H1 (cell line): ENCODE results near the gene FGFRL1. TPM values are rescaled to one million over a fixed set of nuclear protein-coding genes. Genes with fewer than 3 reads are reported as not detected.

ENCODE experiments used
- CTCF ChIA-PET: fragments of 300-600 bp; sonication (Branson Sonifier 250); formaldehyde crosslinking; loops from one replicate; lab custom pipeline; 2021; ENCODE audit not compliant: partially characterized antibody; lab: Charles Lee
- POLR2A ChIA-PET: fragments of 300-600 bp; sonication (Branson Sonifier 250); formaldehyde crosslinking; loops from one replicate; lab custom pipeline; 2021; ENCODE audit warnings: inconsistent platforms; ENCODE audit not compliant: partially characterized antibody; lab: Charles Lee
- DNase-seq, 2 experiments: peaks; one replicate each; pipeline versions ENCODE4 v3.0.0 to v3.0.0-alpha.2; 2010 to 2022; ENCODE audit warnings: low spot score in 2 of 2, low read depth in 1 of 2, mixed read lengths in 1 of 2
- FAIRE-seq: peaks from 2 replicates; lab custom pipeline; 2011; peaks lifted over from hg19 to GRCh38; lab: Jason Lieb, UNC
- H2AFZ ChIP-seq: 2 replicates; pipeline ENCODE4 v1.8.1; 2012; ENCODE audit warnings: low read length, inconsistent platforms
- H2AK5ac ChIP-seq: 2 replicates; pipeline ENCODE4 v1.6.1; 2013; ENCODE audit warnings: low read depth, low read length
- H2BK120ac ChIP-seq: replicated peaks from 2 replicates; pipeline ENCODE3; 2013; ENCODE audit warnings: low read depth, low read length, inconsistent platforms
- H2BK12ac ChIP-seq: 2 replicates; pipeline ENCODE4 v1.6.1; 2013; ENCODE audit warnings: low read depth, low read length
- H2BK15ac ChIP-seq: 2 replicates; pipeline ENCODE4 v1.6.1; 2013; ENCODE audit warnings: low read length
- H2BK20ac ChIP-seq: 2 replicates; pipeline ENCODE4 v1.6.1; 2013; ENCODE audit warnings: low read length
- H2BK5ac ChIP-seq: 2 replicates; pipeline ENCODE4 v1.6.1; 2013; ENCODE audit warnings: low read depth, low read length
- H3K14ac ChIP-seq: 2 replicates; pipeline ENCODE4 v1.6.1; 2013; ENCODE audit warnings: inconsistent platforms; ENCODE audit not compliant: insufficient read length
- H3K18ac ChIP-seq: 2 replicates; pipeline ENCODE4 v1.6.1; 2013; ENCODE audit warnings: low read length; ENCODE audit errors: extremely low read depth
- H3K23ac ChIP-seq: 2 replicates; pipeline ENCODE4 v1.6.1; 2013; ENCODE audit warnings: inconsistent platforms; ENCODE audit not compliant: insufficient read length
- H3K23me2 ChIP-seq: 2 replicates; pipeline ENCODE4 v1.6.1; 2013; ENCODE audit warnings: low read depth, low read length
- H3K27ac ChIP-seq: 2 replicates; pipeline ENCODE4 v1.6.1; 2011; ENCODE audit warnings: low read depth, low read length, inconsistent platforms
- H3K27me3 ChIP-seq, 4 experiments: replicated peaks in 1 of 4; 1 replicate in 1 of 4; 2 replicates in 3 of 4; pipeline versions ENCODE4 v1.6.1 to v1.8.1; 2011 to 2013; ENCODE audit warnings: low read length in 3 of 4, mild to moderate bottlenecking in 3 of 4, inconsistent platforms in 2 of 4, mixed read lengths in 2 of 4, moderate library complexity in 1 of 4; ENCODE audit not compliant: control insufficient read depth in 3 of 4, insufficient read depth in 3 of 4; ENCODE audit errors: extremely low read depth in 1 of 4
- H3K36me3 ChIP-seq, 4 experiments: 2 replicates each; pipeline versions ENCODE4 v1.6.1 to v1.8.1; 2011 to 2013; ENCODE audit warnings: mild to moderate bottlenecking in 4 of 4, low read length in 3 of 4, moderate library complexity in 2 of 4, control low read depth in 1 of 4, inconsistent platforms in 1 of 4; ENCODE audit not compliant: insufficient read depth in 4 of 4, control insufficient read depth in 2 of 4
- H3K4ac ChIP-seq: replicated peaks from 2 replicates; pipeline ENCODE3; 2013; ENCODE audit warnings: low read length, low read depth, mixed read lengths, inconsistent platforms; ENCODE audit not compliant: insufficient read length
- H3K4me1 ChIP-seq, 4 experiments: replicated peaks in 1 of 4; 1 replicate in 1 of 4; 2 replicates in 3 of 4; pipeline versions ENCODE4 v1.6.1 to v1.8.1; 2011 to 2013; ENCODE audit warnings: low read length in 3 of 4, inconsistent platforms in 2 of 4, mixed read lengths in 1 of 4; ENCODE audit not compliant: insufficient read depth in 4 of 4, control insufficient read depth in 3 of 4
- H3K4me2 ChIP-seq, 2 experiments: 2 replicates each; pipeline versions ENCODE4 v1.6.1 to v1.8.1; 2011 to 2013; ENCODE audit warnings: low read depth in 2 of 2, low read length in 2 of 2, control low read depth in 1 of 2, inconsistent platforms in 1 of 2, mild to moderate bottlenecking in 1 of 2; ENCODE audit not compliant: insufficient read depth in 1 of 2
- H3K4me3 ChIP-seq, 4 experiments: fragments of 200-600, 300-600 bp in 1 of 4; sonication (generic), shearing (Covaris generic), sonication (Bioruptor Twin) in 1 of 4; 2 replicates each; pipeline versions ENCODE4 v1.5.1 to v1.8.1; 2011 to 2016; ENCODE audit warnings: low read length in 4 of 4, low read depth in 3 of 4, control low read depth in 2 of 4, inconsistent platforms in 2 of 4, mild to moderate bottlenecking in 2 of 4, mixed read lengths in 1 of 4, moderate library complexity in 1 of 4; ENCODE audit not compliant: insufficient read depth in 2 of 4; ENCODE audit errors: extremely low read depth in 1 of 4
- H3K56ac ChIP-seq: replicated peaks from 2 replicates; pipeline ENCODE3; 2013; ENCODE audit warnings: low read depth, mild to moderate bottlenecking, mixed read lengths, low read length, inconsistent platforms; ENCODE audit not compliant: insufficient read length
- H3K79me1 ChIP-seq: 2 replicates; pipeline ENCODE4 v1.6.1; 2013; ENCODE audit warnings: low read depth, low read length, control low read depth
- H3K79me2 ChIP-seq, 2 experiments: 2 replicates each; pipeline versions ENCODE4 v1.6.1 to v1.8.1; 2012 to 2013; ENCODE audit warnings: low read length in 2 of 2, mild to moderate bottlenecking in 2 of 2, inconsistent platforms in 1 of 2; ENCODE audit not compliant: insufficient read depth in 2 of 2, control insufficient read depth in 1 of 2
- H3K9ac ChIP-seq, 4 experiments: replicated peaks in 1 of 4; 1 replicate in 1 of 4; 2 replicates in 3 of 4; pipeline versions ENCODE4 v1.6.1 to v1.8.1; 2011 to 2013; ENCODE audit warnings: low read depth in 3 of 4, low read length in 3 of 4, control low read depth in 2 of 4, mild to moderate bottlenecking in 2 of 4, moderate library complexity in 2 of 4, inconsistent platforms in 1 of 4; ENCODE audit errors: extremely low read depth in 1 of 4
- H3K9me3 ChIP-seq, 2 experiments: 2 replicates each; pipeline versions ENCODE4 v1.6.1 to v1.8.1; 2012 to 2013; ENCODE audit warnings: mild to moderate bottlenecking in 2 of 2, moderate library complexity in 2 of 2, control low read depth in 1 of 2, inconsistent platforms in 1 of 2, low read depth in 1 of 2, low read length in 1 of 2, mixed read lengths in 1 of 2; ENCODE audit not compliant: insufficient read depth in 2 of 2
- H4K20me1 ChIP-seq, 2 experiments: replicated peaks in 1 of 2; 2 replicates each; pipeline versions ENCODE3 to v1.8.1; 2011 to 2013; ENCODE audit warnings: inconsistent platforms in 2 of 2, low read length in 2 of 2, mild to moderate bottlenecking in 1 of 2; ENCODE audit not compliant: insufficient read depth in 2 of 2, control insufficient read depth in 1 of 2
- H4K5ac ChIP-seq: 2 replicates; pipeline ENCODE4 v1.6.1; 2013; ENCODE audit warnings: low read length, low read depth, mixed read lengths, inconsistent platforms; ENCODE audit not compliant: insufficient read length
- H4K8ac ChIP-seq: 2 replicates; pipeline ENCODE4 v1.8.0; 2013; ENCODE audit warnings: mild to moderate bottlenecking, moderate library complexity, low read length, inconsistent platforms; ENCODE audit not compliant: insufficient read depth; ENCODE audit errors: extremely low read depth
- H4K91ac ChIP-seq: replicated peaks from 2 replicates; pipeline ENCODE3; 2013; ENCODE audit warnings: low read length, mixed read lengths, inconsistent platforms; ENCODE audit not compliant: insufficient read length
- BCL11A ChIP-seq, 2 experiments: IDR thresholded peaks; one replicate each; pipeline ENCODE4 v1.6.1; 2011; ENCODE audit warnings: low read depth in 2 of 2, low read length in 2 of 2, mild to moderate bottlenecking in 2 of 2
- CREB1 ChIP-seq: IDR thresholded peaks from 2 replicates; pipeline ENCODE4 v1.6.1; 2012; ENCODE audit warnings: inconsistent platforms
- FOSL1 ChIP-seq: IDR thresholded peaks from 2 replicates; pipeline ENCODE4 v1.6.1; 2011; ENCODE audit warnings: mild to moderate bottlenecking, low read depth, low read length, moderate library complexity; ENCODE audit not compliant: insufficient read depth
- KDM1A ChIP-seq: fragments of 200-600, 300-600 bp; sonication (generic); IDR thresholded peaks from 2 replicates; pipeline ENCODE4 v1.7.1; 2016; ENCODE audit warnings: mild to moderate bottlenecking, low read length, borderline replicate concordance
- POLR2A ChIP-seq, 2 experiments: IDR thresholded peaks; 1 replicate in 1 of 2; 2 replicates in 1 of 2; pipeline ENCODE4 v1.6.1; 2011; ENCODE audit warnings: low read depth in 2 of 2, low read length in 2 of 2, mild to moderate bottlenecking in 2 of 2; ENCODE audit errors: control extremely low read depth in 1 of 2
- RNF2 ChIP-seq: fragments of 200-900, 300-1000 bp; sonication (generic); IDR thresholded peaks from 2 replicates; pipeline ENCODE4 v1.7.1; 2016; ENCODE audit warnings: borderline replicate concordance, low read depth, mild to moderate bottlenecking, antibody characterized with exemption, low read length; ENCODE audit not compliant: poor library complexity, severe bottlenecking; ENCODE audit errors: missing control alignments
- RXRA ChIP-seq: IDR thresholded peaks from 2 replicates; pipeline ENCODE4 v1.6.1; 2011; ENCODE audit warnings: low read depth, mild to moderate bottlenecking, low read length, moderate library complexity; ENCODE audit not compliant: insufficient read depth
- SIN3A ChIP-seq, 2 experiments: IDR thresholded peaks in 1 of 2; conservative IDR thresholded peaks in 1 of 2; 2 replicates each; pipeline ENCODE4 v1.6.1; 2011 to 2012; ENCODE audit warnings: low read length in 2 of 2, improper control_type of control experiment in 1 of 2, low read depth in 1 of 2, mild to moderate bottlenecking in 1 of 2
- SIRT6 ChIP-seq: IDR thresholded peaks from one replicate; pipeline ENCODE4 v1.7.1; 2012; ENCODE audit warnings: low read length, inconsistent platforms
- SP2 ChIP-seq: IDR thresholded peaks from 2 replicates; pipeline ENCODE4 v1.6.1; 2012; ENCODE audit warnings: mild to moderate bottlenecking, low read length, inconsistent platforms
- WGBS, 2 experiments: shearing (Covaris generic) in 1 of 2; methylation state at CpG; one replicate each; pipeline versions ENCODE4 v1.1.6 to v1.1.7; 2013 to 2015; ENCODE audit warnings: low lambda C conversion rate in 2 of 2, mixed read lengths in 2 of 2, inconsistent platforms in 1 of 2, low coverage in 1 of 2, missing lambda C conversion rate in 1 of 2; ENCODE audit not compliant: insufficient replicate concordance in 2 of 2, insufficient coverage in 1 of 2, insufficient read length in 1 of 2; ENCODE audit errors: extremely low coverage in 1 of 2, missing lambda C conversion rate in 1 of 2; 5-methylcytosine and 5-hydroxymethylcytosine counted together
- polyA plus RNA-seq, 7 experiments: library from polyadenylated mRNA; depleted of rRNA in 3 of 7; stranded (reverse) in 5 of 7; unstranded in 2 of 7; fragments of >200 nt in 5 of 7; fragments of 200-250 nt in 2 of 7; gene quantifications; 1 replicate in 5 of 7; 2 replicates in 1 of 7; 4 replicates in 1 of 7; pipeline versions ENCODE4 v1.2.1 to v1.2.3, GENCODE V29; 2011 to 2013; ENCODE audit warnings: missing spikeins in 2 of 7, mixed read lengths in 2 of 7
- total RNA-seq: library from RNA; stranded (reverse); fragmentation: NEBNext Ultra II Directional; extraction: Animal tissue kit (Norgen Biotek cat#: 25700); gene quantifications from 2 replicates; pipeline ENCODE4 v1.2.1, GENCODE V29; 2021

Gene FGFRL1
- total and polyA plus RNA-seq, 2 of the 8 experiments (the other 6 are each of a cell fraction or from before 2014, with no cell fraction given): 18.9 to 34.6 TPM

DNA sequence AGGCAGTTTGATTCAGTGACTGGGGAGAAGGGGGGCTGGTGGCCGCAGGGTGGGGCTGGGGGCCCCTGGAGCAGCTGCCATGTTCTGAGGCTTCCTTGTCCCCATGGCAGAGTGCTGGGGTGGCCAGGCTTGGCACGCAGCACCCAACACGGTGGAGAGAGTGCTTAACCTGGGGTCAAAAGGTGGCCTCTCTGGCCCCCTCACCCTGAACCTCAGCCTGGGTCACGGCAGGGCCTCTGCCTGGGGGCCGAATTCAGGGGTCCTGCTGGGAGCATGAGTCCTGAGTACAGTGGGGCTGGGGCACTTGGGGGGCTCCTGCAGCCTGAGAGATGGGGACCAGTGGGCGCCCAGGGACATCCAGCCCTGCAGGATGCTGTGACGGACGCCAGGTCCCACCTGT lies 19.9 kb downstream of the FGFRL1 start:
- no peaks in the 10 kb centered on the region for H3K79me1 ChIP-seq
- ChIA-PET POLR2A (interaction anchor here (0.7 kb wide), 1 partner anchor 72 kb away, joined by 4 read pairs; no protein-coding TSS in a partner anchor), CTCF (interaction anchor here (1.1 kb wide), 1 partner anchor 62 kb away, joined by 3 read pairs; no protein-coding TSS in a partner anchor)
- FAIRE-seq (no peak), DNase-seq (no peak)
- no peak overlapping the region for H3K14ac ChIP-seq
- H4K91ac ChIP-seq: no peak overlapping the region
- no peak overlapping the region for H3K4me2 ChIP-seq
- H3K23ac ChIP-seq: no peak overlapping the region
- no peak overlapping the region for H3K56ac ChIP-seq
- H3K23me2 ChIP-seq: no peaks in the 10 kb centered on the region
- 87% methylated on average over 5 of the region's 8 CpGs; no CpG with 5 or more reads in 1 of the 2 experiments for WGBS, 2 experiments
- no peak overlapping the region for H2AFZ ChIP-seq
- H2BK5ac ChIP-seq: no peak overlapping the region
- no peaks in the 10 kb centered on the region for H3K36me3 ChIP-seq
- H3K4me3 ChIP-seq: no peak overlapping the region
- no peak overlapping the region for H3K18ac ChIP-seq
- no peak overlapping the region for H4K8ac ChIP-seq
- H4K5ac ChIP-seq: no peak overlapping the region
- H3K9me3 ChIP-seq: no peaks in the 10 kb centered on the region
- no peaks in the 10 kb centered on the region for H3K27me3 ChIP-seq
- H3K4ac ChIP-seq: no peak overlapping the region
- peaks cover 0 to 2% of the 10 kb centered on the region in 2 experiments for H4K20me1 ChIP-seq
- no peak overlapping the region for H2BK120ac ChIP-seq
- no peak overlapping the region for H3K27ac ChIP-seq
- peaks cover 0 to 8% (median 0%) of the 10 kb centered on the region in 4 experiments; a peak in 2 of 7 replicates for H3K4me1 ChIP-seq
- no peaks in the 10 kb centered on the region for H3K79me2 ChIP-seq
- H2AK5ac ChIP-seq: no peak overlapping the region
- no peak overlapping the region for H2BK12ac ChIP-seq
- no peak overlapping the region for H2BK15ac ChIP-seq
- H3K9ac ChIP-seq: no peak overlapping the region
- H2BK20ac ChIP-seq: no peak overlapping the region
- TF ChIP-seq SIRT6: no peak
- TF ChIP-seq BCL11A (IDR thresholded peaks at IDR 0.05; ENCODE audit: low read depth in 2 of 2, low read length in 2 of 2): no peak
- no peak for TF ChIP-seq RXRA
- no peak for TF ChIP-seq CREB1
- TF ChIP-seq SP2: no peak
- no peak for TF ChIP-seq KDM1A
- TF ChIP-seq FOSL1: no peak
- no peak for TF ChIP-seq POLR2A (IDR thresholded peaks at IDR 0.05; ENCODE audit: control extremely low read depth in 1 of 2, low read depth in 2 of 2, low read length in 2 of 2)
- no peak for TF ChIP-seq RNF2
- TF ChIP-seq SIN3A (conservative IDR thresholded peaks at IDR 0.05 in 1 of 2, IDR thresholded peaks at IDR 0.05 in 1 of 2; ENCODE audit: low read depth in 1 of 2, low read length in 2 of 2): no peak
